ENCODE results near the gene ALLC.

DNA sequence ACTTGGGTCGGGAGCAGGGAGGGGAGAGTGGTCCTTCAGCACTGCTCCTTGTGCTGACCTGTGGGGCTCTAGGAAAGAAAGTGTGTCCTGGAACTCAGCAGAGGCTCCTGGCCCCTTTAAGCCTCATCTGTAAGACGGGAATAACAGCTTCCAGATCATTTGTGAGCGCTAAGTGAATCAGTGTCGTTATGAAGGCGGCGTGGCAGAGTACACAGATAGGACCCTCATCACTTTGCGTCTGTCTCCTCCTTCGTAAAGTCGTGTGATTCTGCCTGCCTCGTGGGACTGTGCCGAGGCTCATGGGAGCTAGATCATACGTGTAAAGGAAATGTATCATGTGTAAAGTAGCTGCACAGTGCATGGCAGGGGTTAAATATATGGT, 44.5 kb upstream of the ALLC start:
- TF ChIP-seq CTCF (conservative IDR thresholded peaks at IDR 0.05 in 1 of 2, IDR thresholded peaks at IDR 0.05 in 1 of 2; ENCODE audit: extremely low read depth in 1 of 2, insufficient read depth in 1 of 2, low read depth in 1 of 2, low read length in 2 of 2): no peak
- no peak for TF ChIP-seq EZH2 (IDR thresholded peaks at IDR 0.05; ENCODE audit: borderline replicate concordance, low read length)
